OCI-LY1 (cell line): ENCODE measurements around the gene TSPOAP1.

ENCODE experiments used
- H2AFZ ChIP-seq: fragments of 200-600 bp; sonication (generic), shearing (Covaris generic); 2 replicates; pipeline ENCODE4 v1.6.0; 2014; ENCODE audit warnings: antibody characterized with exemption, mild to moderate bottlenecking, low read length
- H3F3A ChIP-seq: fragments of 200-600 bp; sonication (generic), shearing (Covaris generic); 2 replicates; pipeline ENCODE4 v1.6.0; 2014; ENCODE audit warnings: mild to moderate bottlenecking, antibody characterized with exemption, low read length, moderate library complexity; ENCODE audit not compliant: insufficient read depth
- H3K27ac ChIP-seq: fragments of 200-600 bp; sonication (generic); 2 replicates; pipeline ENCODE4 v1.5.1; 2014; ENCODE audit warnings: low read length, mixed run types, mild to moderate bottlenecking, low read depth; ENCODE audit not compliant: poor library complexity, severe bottlenecking
- H3K27me3 ChIP-seq: fragments of 200-600 bp; sonication (generic); 2 replicates; pipeline ENCODE4 v1.6.0; 2014; ENCODE audit warnings: antibody characterized with exemption, mild to moderate bottlenecking, low read length, moderate library complexity; ENCODE audit not compliant: insufficient read depth
- H3K36me3 ChIP-seq: fragments of 200-600 bp; sonication (generic); 2 replicates; pipeline ENCODE4 v1.6.1; 2014; ENCODE audit warnings: mild to moderate bottlenecking, antibody characterized with exemption, low read length, moderate library complexity, mixed read lengths; ENCODE audit not compliant: insufficient read depth
- H3K4me1 ChIP-seq: fragments of 200-600 bp; sonication (generic); 2 replicates; pipeline ENCODE4 v1.5.1; 2014; ENCODE audit warnings: mild to moderate bottlenecking, low read length, moderate library complexity; ENCODE audit not compliant: insufficient read depth, severe bottlenecking
- H3K4me2 ChIP-seq: fragments of 200-600 bp; sonication (generic), shearing (Covaris generic); 2 replicates; pipeline ENCODE4 v1.6.1; 2014; ENCODE audit warnings: low read length
- H3K4me3 ChIP-seq: fragments of 200-600 bp; sonication (generic); 2 replicates; pipeline ENCODE4 v1.5.1; 2014; ENCODE audit warnings: low read length, low read depth, mild to moderate bottlenecking, mixed read lengths; ENCODE audit not compliant: poor library complexity, severe bottlenecking
- H3K79me2 ChIP-seq: fragments of 200-600 bp; shearing (Covaris generic); 2 replicates; pipeline ENCODE4 v1.6.1; 2016; ENCODE audit warnings: mixed run types, low read length, mixed read lengths; ENCODE audit not compliant: insufficient read depth
- H3K9ac ChIP-seq: fragments of 200-600 bp; sonication (generic), shearing (Covaris generic); 2 replicates; pipeline ENCODE4 v1.6.1; 2014; ENCODE audit warnings: mild to moderate bottlenecking, low read length, mixed read lengths
- H3K9me2 ChIP-seq: fragments of 200-600 bp; sonication (generic), shearing (Covaris generic); 2 replicates; pipeline ENCODE4 v1.6.1; 2014; ENCODE audit warnings: low read depth, mild to moderate bottlenecking, low read length, mixed read lengths
- H3K9me3 ChIP-seq: fragments of 200-600 bp; shearing (Covaris generic); 2 replicates; pipeline ENCODE4 v1.6.1; 2014; ENCODE audit warnings: low read length, mixed read lengths
- H4K20me1 ChIP-seq: fragments of 200-600 bp; sonication (generic), shearing (Covaris generic); 2 replicates; pipeline ENCODE4 v1.6.0; 2016; ENCODE audit warnings: mild to moderate bottlenecking, low read length; ENCODE audit not compliant: insufficient read depth
- EZH2 ChIP-seq: fragments of 200-600 bp; sonication (generic), shearing (Covaris generic); IDR thresholded peaks from 2 replicates; pipeline ENCODE4 v1.8.0; 2017; ENCODE audit warnings: borderline replicate concordance, mixed run types, mild to moderate bottlenecking, antibody characterized with exemption, low read length, moderate library complexity, mixed read lengths
- TF ChIP-seq, protein P1 (sequence below): fragments of 200-600 bp; sonication (generic), shearing (Covaris generic); IDR thresholded peaks from 2 replicates; pipeline ENCODE4 v1.5.1; 2017; ENCODE audit warnings: mild to moderate bottlenecking, antibody characterized with exemption, low read length, moderate library complexity, mixed read lengths

The TSPOAP1 gene

DNA sequence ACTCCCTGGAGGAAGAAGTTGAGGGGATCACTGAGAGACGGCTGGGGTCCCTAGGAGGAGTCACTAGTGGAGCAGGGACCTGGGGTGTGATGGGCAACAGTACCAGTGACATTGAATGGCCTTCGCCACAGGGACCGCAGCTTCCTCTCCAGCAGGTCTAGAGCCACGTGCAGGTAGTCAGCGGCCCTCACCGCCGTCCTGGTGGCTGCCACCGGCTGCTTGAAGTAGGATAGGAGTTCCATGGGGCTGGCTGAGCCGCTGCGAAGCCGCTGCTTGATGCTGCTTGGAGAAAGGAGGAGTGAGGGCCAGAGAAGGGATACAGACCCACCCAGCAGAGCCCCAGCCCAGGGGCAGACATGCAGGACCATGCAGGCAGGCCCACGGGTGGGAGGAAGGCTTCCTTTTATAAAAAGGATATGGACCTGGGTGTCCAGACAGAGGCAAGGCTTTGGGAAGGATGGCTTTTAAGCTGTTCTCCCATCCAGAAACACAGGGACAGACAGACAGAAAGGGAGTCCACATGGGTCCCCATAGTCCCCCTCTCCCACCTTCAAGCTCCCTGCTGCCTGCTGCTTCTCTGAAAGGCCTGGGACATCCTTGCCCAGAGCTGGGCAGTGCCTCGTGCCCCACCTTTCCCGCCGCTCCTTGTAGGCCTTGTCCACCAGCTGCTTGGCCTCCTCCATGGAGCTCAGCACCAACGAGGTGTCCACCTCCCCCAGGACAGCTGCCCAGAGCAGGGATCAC, 48.7 kb downstream of the TSPOAP1 start:
- no peak overlapping the region for H3K9ac ChIP-seq
- no peaks in the 10 kb centered on the region for H4K20me1 ChIP-seq
- H3K4me2 ChIP-seq, result no peak overlapping the region
- no peaks in the 10 kb centered on the region for H3K79me2 ChIP-seq
- TF ChIP-seq EZH2, result no peak
- TF ChIP-seq, protein P1, sequence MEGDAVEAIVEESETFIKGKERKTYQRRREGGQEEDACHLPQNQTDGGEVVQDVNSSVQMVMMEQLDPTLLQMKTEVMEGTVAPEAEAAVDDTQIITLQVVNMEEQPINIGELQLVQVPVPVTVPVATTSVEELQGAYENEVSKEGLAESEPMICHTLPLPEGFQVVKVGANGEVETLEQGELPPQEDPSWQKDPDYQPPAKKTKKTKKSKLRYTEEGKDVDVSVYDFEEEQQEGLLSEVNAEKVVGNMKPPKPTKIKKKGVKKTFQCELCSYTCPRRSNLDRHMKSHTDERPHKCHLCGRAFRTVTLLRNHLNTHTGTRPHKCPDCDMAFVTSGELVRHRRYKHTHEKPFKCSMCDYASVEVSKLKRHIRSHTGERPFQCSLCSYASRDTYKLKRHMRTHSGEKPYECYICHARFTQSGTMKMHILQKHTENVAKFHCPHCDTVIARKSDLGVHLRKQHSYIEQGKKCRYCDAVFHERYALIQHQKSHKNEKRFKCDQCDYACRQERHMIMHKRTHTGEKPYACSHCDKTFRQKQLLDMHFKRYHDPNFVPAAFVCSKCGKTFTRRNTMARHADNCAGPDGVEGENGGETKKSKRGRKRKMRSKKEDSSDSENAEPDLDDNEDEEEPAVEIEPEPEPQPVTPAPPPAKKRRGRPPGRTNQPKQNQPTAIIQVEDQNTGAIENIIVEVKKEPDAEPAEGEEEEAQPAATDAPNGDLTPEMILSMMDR, result no peak
- no peaks in the 10 kb centered on the region for H3K9me3 ChIP-seq
- no peaks in the 10 kb centered on the region for H3K9me2 ChIP-seq
- H3K27ac ChIP-seq, result no peak overlapping the region
- H3K27me3 ChIP-seq, result peaks cover 5% of the 10 kb centered on the region; the same call in 1 of the 2 replicates
- H2AFZ ChIP-seq, result no peak overlapping the region
- H3K4me3 ChIP-seq, result no peak overlapping the region
- H3F3A ChIP-seq, result no peaks in the 10 kb centered on the region
- H3K4me1 ChIP-seq, result no peaks in the 10 kb centered on the region
- no peaks in the 10 kb centered on the region for H3K36me3 ChIP-seq

DNA sequence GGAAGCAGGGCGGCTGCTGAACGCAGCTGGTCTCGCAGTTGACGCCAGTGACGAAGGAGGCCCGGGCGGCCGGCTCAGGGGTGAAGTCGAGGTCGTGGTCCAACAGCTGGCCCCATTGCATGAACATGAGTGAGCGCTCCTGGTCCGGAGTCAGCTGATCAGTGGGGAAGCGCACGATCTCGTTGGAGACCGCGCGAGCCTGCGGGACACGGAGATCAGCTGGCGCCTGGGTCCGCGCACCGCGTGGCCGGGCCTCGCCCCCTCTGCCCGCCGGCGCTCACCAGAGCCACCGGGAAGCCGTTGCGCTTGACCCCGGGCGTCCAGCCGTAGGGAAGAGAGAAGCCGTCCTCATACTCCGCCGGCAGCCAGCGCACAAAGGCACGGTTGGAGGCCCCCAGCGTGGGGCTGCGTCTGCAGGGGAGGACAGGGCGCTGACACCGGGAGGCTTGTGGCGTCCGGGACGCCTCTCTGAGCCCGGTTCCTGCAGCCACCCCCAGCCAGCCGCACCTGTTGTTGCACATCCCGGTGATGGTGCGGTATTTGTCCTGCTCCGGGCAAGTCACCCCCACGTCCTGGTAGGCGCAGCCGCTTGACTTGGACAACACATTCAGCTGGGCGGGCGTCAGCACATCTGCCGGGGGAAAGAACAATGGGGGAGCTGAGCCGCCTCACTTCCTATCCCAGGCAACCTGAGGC, 49.4 kb downstream of the TSPOAP1 start:
- H3K36me3 ChIP-seq, result no peaks in the 10 kb centered on the region
- H3K27me3 ChIP-seq, result peaks cover 5% of the 10 kb centered on the region; the same call in 1 of the 2 replicates
- no peak overlapping the region for H3K9ac ChIP-seq
- no peaks in the 10 kb centered on the region for H4K20me1 ChIP-seq
- no peak for TF ChIP-seq EZH2
- TF ChIP-seq, protein P1, result no peak
- no peak overlapping the region for H3K27ac ChIP-seq
- H3K9me2 ChIP-seq, result no peaks in the 10 kb centered on the region
- no peak overlapping the region for H3K4me2 ChIP-seq
- H3K4me1 ChIP-seq, result no peaks in the 10 kb centered on the region
- H2AFZ ChIP-seq, result no peak overlapping the region
- no peaks in the 10 kb centered on the region for H3K9me3 ChIP-seq
- no peaks in the 10 kb centered on the region for H3K79me2 ChIP-seq
- H3K4me3 ChIP-seq, result no peak overlapping the region
- H3F3A ChIP-seq, result no peaks in the 10 kb centered on the region

DNA sequence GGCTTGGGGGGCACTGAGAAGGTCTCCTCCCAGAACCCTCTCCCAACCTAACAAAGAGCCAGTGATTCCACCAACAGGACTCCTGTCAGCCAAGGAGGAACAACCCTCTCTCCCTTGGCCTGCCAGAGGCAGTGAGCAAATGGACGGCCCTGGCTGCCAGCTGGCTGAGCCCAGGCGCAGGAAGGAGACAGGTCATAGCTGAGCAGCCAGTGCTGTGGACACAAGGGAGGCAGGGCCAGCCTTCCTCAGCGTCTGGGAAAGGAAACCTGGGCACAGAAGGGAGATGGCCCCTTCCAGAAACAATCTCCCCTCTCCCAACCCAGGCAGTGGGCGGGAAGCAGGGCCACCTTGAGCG, 50.0 kb downstream of the TSPOAP1 start:
- Histone ChIP-seq H3K27me3 (peaks cover 5% of the 10 kb centered on the region; the same call in 1 of the 2 replicates), H3K36me3 (no peaks in the 10 kb centered on the region), H3K27ac (no peak overlapping the region), H4K20me1 (no peaks in the 10 kb centered on the region), H3F3A (no peaks in the 10 kb centered on the region), H3K4me3 (no peak overlapping the region), H3K4me2 (no peak overlapping the region), H2AFZ (no peak overlapping the region), H3K79me2 (no peaks in the 10 kb centered on the region), H3K4me1 (no peaks in the 10 kb centered on the region), H3K9me3 (no peaks in the 10 kb centered on the region), H3K9ac (no peak overlapping the region), H3K9me2 (no peaks in the 10 kb centered on the region)
- TF ChIP-seq, protein P1, result no peak
